Neuronal stem cell (in vitro differentiated cells): ENCODE data around the gene CACNA1I.

ENCODE experiments used
- DNase-seq: peaks from one replicate; pipeline ENCODE4 v3.0.0-alpha.2; 2013; ENCODE audit warnings: low spot score
- H2AFZ ChIP-seq: one replicate; pipeline ENCODE4 v1.6.1; 2013; ENCODE audit warnings: mild to moderate bottlenecking, low read length, inconsistent platforms
- H2AK5ac ChIP-seq: 2 replicates; pipeline ENCODE4 v1.6.1; 2013; ENCODE audit warnings: low read depth, mild to moderate bottlenecking, inconsistent platforms, low read length, moderate library complexity, mixed read lengths
- H2BK120ac ChIP-seq: 2 replicates; pipeline ENCODE4 v1.6.1; 2013; ENCODE audit warnings: low read depth, mild to moderate bottlenecking, inconsistent platforms, low read length, moderate library complexity, mixed read lengths
- H2BK12ac ChIP-seq: one replicate; pipeline ENCODE4 v1.6.1; 2013; ENCODE audit warnings: low read length, inconsistent platforms
- H2BK15ac ChIP-seq: 2 replicates; pipeline ENCODE4 v1.6.1; 2013; ENCODE audit warnings: mild to moderate bottlenecking, low read length, inconsistent platforms, mixed read lengths
- H2BK5ac ChIP-seq: one replicate; pipeline ENCODE4 v1.6.1; 2013; ENCODE audit warnings: inconsistent platforms, mild to moderate bottlenecking, low read length, moderate library complexity
- H3K14ac ChIP-seq: one replicate; pipeline ENCODE4 v1.6.1; 2013; ENCODE audit warnings: low read length, inconsistent platforms
- H3K18ac ChIP-seq: 2 replicates; pipeline ENCODE4 v1.6.1; 2013; ENCODE audit warnings: low read length, inconsistent platforms
- H3K23ac ChIP-seq: 2 replicates; pipeline ENCODE4 v1.6.1; 2013; ENCODE audit warnings: low read depth, mild to moderate bottlenecking, mixed read lengths, low read length, inconsistent platforms; ENCODE audit not compliant: poor library complexity
- H3K27ac ChIP-seq: replicated peaks from 3 replicates; pipeline ENCODE4 v1.5.1; 2013; ENCODE audit warnings: low read length, inconsistent platforms
- H3K27me3 ChIP-seq, 3 experiments: 2 replicates each; pipeline ENCODE4 v1.6.1; 2013; ENCODE audit warnings: low read length in 3 of 3, mild to moderate bottlenecking in 2 of 3, inconsistent platforms in 1 of 3, low read depth in 1 of 3, mixed read lengths in 1 of 3, moderate library complexity in 1 of 3; ENCODE audit not compliant: control insufficient read depth in 3 of 3, insufficient read depth in 3 of 3
- H3K36me3 ChIP-seq, 2 donors: replicated peaks in 1 of 2; 2 replicates each; pipeline ENCODE4 v1.6.1; 2013; ENCODE audit warnings: low read length in 2 of 2; ENCODE audit not compliant: control insufficient read depth in 2 of 2, insufficient read depth in 2 of 2
- H3K4ac ChIP-seq: 2 replicates; pipeline ENCODE4 v1.6.1; 2013; ENCODE audit warnings: inconsistent platforms, mild to moderate bottlenecking, low read length, moderate library complexity
- H3K4me1 ChIP-seq, 2 donors: 1 replicate in 1 of 2; 2 replicates in 1 of 2; pipeline ENCODE4 v1.6.1; 2013; ENCODE audit warnings: low read length in 2 of 2, low read depth in 1 of 2; ENCODE audit not compliant: control insufficient read depth in 2 of 2, insufficient read depth in 1 of 2
- H3K4me2 ChIP-seq: one replicate; pipeline ENCODE4 v1.6.1; 2013; ENCODE audit warnings: mild to moderate bottlenecking, low read length, inconsistent platforms; ENCODE audit not compliant: insufficient read depth, poor library complexity, severe bottlenecking
- H3K4me3 ChIP-seq, 2 donors: 2 replicates each; pipeline ENCODE4 v1.5.1; 2013; ENCODE audit warnings: low read length in 2 of 2, mild to moderate bottlenecking in 2 of 2, inconsistent platforms in 1 of 2, moderate library complexity in 1 of 2
- H3K79me1 ChIP-seq: one replicate; pipeline ENCODE4 v1.6.1; 2013; ENCODE audit warnings: low read depth, mild to moderate bottlenecking, inconsistent platforms, low read length, moderate library complexity
- H3K9ac ChIP-seq: one replicate; pipeline ENCODE4 v1.6.1; 2013; ENCODE audit warnings: mild to moderate bottlenecking, low read depth, low read length, inconsistent platforms; ENCODE audit not compliant: poor library complexity
- H3K9me3 ChIP-seq, 2 donors: replicated peaks in 1 of 2; 2 replicates each; pipeline versions ENCODE3 to v1.6.1; 2013; ENCODE audit warnings: low read length in 2 of 2, mild to moderate bottlenecking in 2 of 2, inconsistent platforms in 1 of 2, low read depth in 1 of 2, mixed read lengths in 1 of 2, moderate library complexity in 1 of 2; ENCODE audit not compliant: control insufficient read depth in 2 of 2, insufficient read depth in 1 of 2
- H4K8ac ChIP-seq: one replicate; pipeline ENCODE4 v1.6.1; 2013; ENCODE audit warnings: low read depth, mild to moderate bottlenecking, inconsistent platforms, low read length, moderate library complexity
- H4K91ac ChIP-seq: one replicate; pipeline ENCODE4 v1.6.1; 2013; ENCODE audit warnings: low read length, low read depth, mild to moderate bottlenecking, inconsistent platforms; ENCODE audit not compliant: poor library complexity
- WGBS, 2 donors: extraction: QIAGEN DNeasy Blood & Tissue Kit; methylation state at CpG; one replicate each; pipeline ENCODE4 v1.1.7; 2013; ENCODE audit warnings: missing lambda C conversion rate in 2 of 2, mixed read lengths in 1 of 2; ENCODE audit not compliant: insufficient read length in 2 of 2, insufficient replicate concordance in 1 of 2; ENCODE audit errors: extremely low coverage in 2 of 2; 5-methylcytosine and 5-hydroxymethylcytosine counted together

Gene CACNA1I

GRCh38 chr22:39677967-39678366 is 107.4 kb downstream of the CACNA1I start:
- H3K9ac ChIP-seq: no peak overlapping the region
- no peak overlapping the region for H4K91ac ChIP-seq

GRCh38 chr22:39678862-39679490 is 108.4 kb downstream of the CACNA1I start:
- H4K91ac ChIP-seq: no peak overlapping the region
- no peak overlapping the region for H3K27ac ChIP-seq
- no peaks in the 10 kb centered on the region for H3K9me3 ChIP-seq
- peak overlapping the region; percentile 43 for H2BK15ac ChIP-seq
- DNase-seq: no peak
- no peak overlapping the region for H2AFZ ChIP-seq
- H3K23ac ChIP-seq: no peak overlapping the region
- H3K4ac ChIP-seq: no peak overlapping the region
- no peaks in the 10 kb centered on the region for H3K79me1 ChIP-seq
- peak overlapping the region; percentile 95 for H2BK12ac ChIP-seq
- no peak overlapping the region for H2BK5ac ChIP-seq
- H3K4me2 ChIP-seq: no peak overlapping the region
- H2BK120ac ChIP-seq: no peak overlapping the region
- H3K36me3 ChIP-seq: no peaks in the 10 kb centered on the region
- no CpG with 5 or more reads among the region's 47 CpGs for WGBS, 2 donors
- no peak overlapping the region for H3K4me3 ChIP-seq
- peak overlapping the region; percentile 83 for H3K9ac ChIP-seq
- peak overlapping the region; percentile 76 for H2AK5ac ChIP-seq
- no peak overlapping the region for H4K8ac ChIP-seq
- H3K4me1 ChIP-seq: peaks cover 0 to 4% of the 10 kb centered on the region in 2 donors
- H3K27me3 ChIP-seq: peaks cover 0 to 17% (median 0%) of the 10 kb centered on the region in 3 experiments
- peak overlapping the region; percentile 61 for H3K18ac ChIP-seq
- H3K14ac ChIP-seq: peak overlapping the region; percentile 49

More at GRCh38 chr22:39677967-39678366, 107.4 kb downstream of the CACNA1I start:
- Histone ChIP-seq H3K27ac (no peak overlapping the region), H2BK12ac (peak overlapping the region; percentile 93), H2AFZ (no peak overlapping the region), H3K9me3 (peaks cover 0 to 4% of the 10 kb centered on the region in 2 donors), H3K4ac (peak overlapping the region; percentile 59), H3K4me2 (no peak overlapping the region), H3K18ac (peak overlapping the region; percentile 24), H2BK15ac (peak overlapping the region; percentile 15), H3K23ac (no peak overlapping the region), H2BK120ac (no peak overlapping the region), H2BK5ac (no peak overlapping the region), H2AK5ac (peak overlapping the region; percentile 51), H3K27me3 (peaks cover 0 to 17% (median 0%) of the 10 kb centered on the region in 3 experiments), H3K14ac (no peak overlapping the region), H3K36me3 (no peaks in the 10 kb centered on the region), H3K79me1 (no peaks in the 10 kb centered on the region), H3K4me1 (peaks cover 0 to 4% of the 10 kb centered on the region in 2 donors), H4K8ac (peak overlapping the region; percentile 73), H3K4me3 (no peak overlapping the region)
- no CpG with 5 or more reads among the region's 12 CpGs for WGBS, 2 donors
- no peak for DNase-seq

- peak overlapping the region; percentile 43 for H2BK15ac ChIP-seq
- H4K8ac ChIP-seq: no peak overlapping the region
- no CpG with 5 or more reads among the region's 17 CpGs for WGBS, 2 donors
- H2AFZ ChIP-seq: no peak overlapping the region
- no peaks in the 10 kb centered on the region for H3K36me3 ChIP-seq
- peak overlapping the region; percentile 70 for H3K23ac ChIP-seq
- H3K27ac ChIP-seq: no peak overlapping the region
- peak overlapping the region; percentile 94 for H2AK5ac ChIP-seq
- no peak for DNase-seq
- H3K27me3 ChIP-seq: peaks cover 0 to 17% (median 0%) of the 10 kb centered on the region in 3 experiments
- peaks cover 0 to under 1% of the 10 kb centered on the region in 2 donors for H3K4me1 ChIP-seq
- H3K18ac ChIP-seq: peak overlapping the region; percentile 70
- H3K4me2 ChIP-seq: no peak overlapping the region
- no peak overlapping the region for H3K4ac ChIP-seq
- no peak overlapping the region for H2BK12ac ChIP-seq
- H3K79me1 ChIP-seq: no peaks in the 10 kb centered on the region
- H2BK5ac ChIP-seq: no peak overlapping the region
- H2BK120ac ChIP-seq: peak overlapping the region; percentile 9
- H4K91ac ChIP-seq: no peak overlapping the region
- peak overlapping the region; percentile 50 for H3K9ac ChIP-seq
- no peak overlapping the region for H3K4me3 ChIP-seq
- H3K9me3 ChIP-seq: no peaks in the 10 kb centered on the region
- no peak overlapping the region for H3K14ac ChIP-seq
Measured at GRCh38 chr22:39679652-39680051, 109.1 kb downstream of the CACNA1I start.

GRCh38 chr22:39680486-39680885 is 109.9 kb downstream of the CACNA1I start:
- Histone ChIP-seq H2AFZ (no peak overlapping the region), H3K23ac (peak overlapping the region; percentile 70), H2BK120ac (no peak overlapping the region), H3K36me3 (no peaks in the 10 kb centered on the region), H3K79me1 (no peaks in the 10 kb centered on the region), H3K4ac (no peak overlapping the region), H4K8ac (no peak overlapping the region), H3K4me1 (peaks cover 0 to 1% of the 10 kb centered on the region in 2 donors), H3K9ac (peak overlapping the region; percentile 44), H3K9me3 (no peaks in the 10 kb centered on the region), H2BK15ac (peak overlapping the region; percentile 83), H2BK12ac (peak overlapping the region; percentile 63), H3K4me2 (no peak overlapping the region), H3K18ac (peak overlapping the region; percentile 73), H3K27ac (no peak overlapping the region), H4K91ac (no peak overlapping the region), H3K27me3 (peaks cover 0 to 13% (median 0%) of the 10 kb centered on the region in 3 experiments), H2BK5ac (no peak overlapping the region), H2AK5ac (peak overlapping the region; percentile 94), H3K14ac (no peak overlapping the region), H3K4me3 (no peak overlapping the region)
- WGBS, 2 donors: no CpG with 5 or more reads among the region's 9 CpGs
- DNase-seq: no peak
